AG20443 (cell line): ENCODE data around the gene PLCB1.

Source experiments
- DNase-seq: peaks from one replicate; pipeline ENCODE4 v3.0.0; 2012; ENCODE audit warnings: low spot score, mixed read lengths

Gene PLCB1

DNA sequence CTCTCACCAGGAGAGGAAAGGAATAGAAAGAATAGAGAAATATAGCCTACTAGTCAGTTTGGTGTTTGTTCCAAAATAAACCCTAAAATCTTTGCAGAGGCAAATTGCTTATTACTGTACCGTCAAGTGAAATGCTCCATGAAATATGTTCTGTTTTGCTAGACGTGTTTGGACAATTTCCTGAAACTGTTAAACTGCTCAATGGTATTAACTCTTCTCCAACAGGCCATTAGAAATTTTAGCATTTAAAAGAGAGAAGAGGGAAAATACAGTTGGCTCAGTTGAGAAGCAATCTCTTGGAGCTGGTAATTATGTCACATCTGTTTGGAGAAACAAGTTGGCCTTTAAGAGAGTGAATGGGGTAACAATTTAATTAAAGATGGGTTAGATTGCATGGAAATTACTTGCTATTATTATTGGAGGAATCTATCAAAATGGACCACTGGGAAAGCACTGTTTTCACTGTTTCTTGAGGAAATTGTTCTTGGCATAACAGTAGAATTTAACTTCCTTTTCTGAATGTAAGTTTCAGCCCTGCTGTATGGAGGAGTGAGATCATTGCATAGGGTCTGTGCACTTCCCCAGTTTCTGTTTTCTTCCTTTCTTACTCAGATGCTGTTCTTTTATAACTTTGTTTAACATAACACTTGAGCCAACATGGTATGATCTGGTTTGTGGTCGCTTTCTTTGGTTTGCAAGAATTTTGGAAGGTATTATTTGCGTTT is 373.6 kb downstream of the PLCB1 start:
- DNase-seq = no peak

DNA sequence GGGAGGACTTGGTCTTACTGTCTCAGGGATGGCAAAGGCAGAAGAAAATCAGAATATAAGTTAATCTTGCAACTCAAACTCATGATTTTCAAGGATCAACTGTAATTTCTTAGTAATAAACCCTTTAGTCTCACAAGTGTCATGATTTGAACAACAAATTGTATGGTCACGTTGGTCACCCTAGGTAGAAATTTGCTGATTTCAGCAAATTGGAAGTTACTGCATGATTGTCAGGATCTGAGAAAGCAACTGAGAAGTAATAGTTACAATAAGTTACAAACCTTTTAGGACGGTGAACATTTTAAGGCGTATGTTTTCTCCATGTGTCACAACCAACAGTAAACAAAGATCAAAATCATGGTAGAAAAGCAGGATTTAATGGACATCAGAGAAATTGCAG is 375.2 kb downstream of the PLCB1 start:
- DNase-seq = no peak

DNA sequence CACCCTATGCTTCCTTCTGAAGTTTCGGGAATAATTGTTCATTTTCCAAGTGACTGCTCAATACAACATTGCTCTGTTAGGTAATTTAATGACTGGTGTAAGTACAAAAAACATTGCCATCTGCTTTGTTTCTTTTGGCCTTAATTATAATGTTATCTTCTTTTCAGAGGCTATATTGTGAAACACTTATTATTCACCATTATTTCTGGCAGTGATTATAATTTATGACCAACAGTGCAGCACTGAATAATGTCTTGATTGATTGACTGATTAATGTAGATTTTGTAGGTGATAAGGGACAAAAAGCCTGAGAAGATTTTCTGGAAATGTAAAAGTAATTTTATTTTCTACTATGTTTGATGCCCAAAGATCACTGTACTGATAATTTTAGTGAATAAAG is 377.7 kb downstream of the PLCB1 start:
- peak; percentile 11 for DNase-seq

DNA sequence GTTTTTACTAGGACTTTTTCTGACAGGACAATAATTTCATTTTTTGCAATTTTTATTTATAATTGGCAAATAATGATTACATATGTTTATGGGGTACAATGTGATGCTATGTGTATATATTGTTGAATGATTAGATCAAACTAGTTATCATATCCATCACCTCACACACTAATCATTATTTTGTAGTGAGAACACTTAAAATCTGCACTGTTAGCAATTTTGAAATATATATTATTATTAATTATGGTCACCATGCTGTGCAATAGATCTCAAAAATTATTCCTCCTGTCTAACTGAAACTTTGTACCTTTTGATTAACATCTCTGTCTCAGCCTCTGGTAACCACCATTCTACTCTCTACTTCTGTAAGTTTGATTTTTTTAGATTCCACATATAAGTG is 378.7 kb downstream of the PLCB1 start:
- no peak for DNase-seq

DNA sequence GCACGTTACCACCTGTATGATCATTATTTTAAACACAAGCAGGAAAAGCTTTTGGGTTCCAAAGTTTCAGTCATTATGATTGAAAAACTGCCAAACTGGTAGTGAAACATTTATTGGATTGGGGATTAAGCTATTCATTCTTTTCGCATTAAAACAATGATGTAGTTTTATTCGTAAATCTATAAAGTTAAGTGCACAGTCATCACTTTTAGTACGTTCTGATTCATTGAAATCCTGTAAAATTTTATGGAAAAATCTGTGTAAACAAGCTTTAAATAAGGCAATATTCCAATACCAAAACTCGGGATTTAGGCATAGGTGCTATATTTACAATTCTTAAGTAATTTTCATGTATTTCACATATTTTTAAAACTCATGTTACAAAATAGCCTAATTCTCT is 379.9 kb downstream of the PLCB1 start:
- no peak for DNase-seq

DNA sequence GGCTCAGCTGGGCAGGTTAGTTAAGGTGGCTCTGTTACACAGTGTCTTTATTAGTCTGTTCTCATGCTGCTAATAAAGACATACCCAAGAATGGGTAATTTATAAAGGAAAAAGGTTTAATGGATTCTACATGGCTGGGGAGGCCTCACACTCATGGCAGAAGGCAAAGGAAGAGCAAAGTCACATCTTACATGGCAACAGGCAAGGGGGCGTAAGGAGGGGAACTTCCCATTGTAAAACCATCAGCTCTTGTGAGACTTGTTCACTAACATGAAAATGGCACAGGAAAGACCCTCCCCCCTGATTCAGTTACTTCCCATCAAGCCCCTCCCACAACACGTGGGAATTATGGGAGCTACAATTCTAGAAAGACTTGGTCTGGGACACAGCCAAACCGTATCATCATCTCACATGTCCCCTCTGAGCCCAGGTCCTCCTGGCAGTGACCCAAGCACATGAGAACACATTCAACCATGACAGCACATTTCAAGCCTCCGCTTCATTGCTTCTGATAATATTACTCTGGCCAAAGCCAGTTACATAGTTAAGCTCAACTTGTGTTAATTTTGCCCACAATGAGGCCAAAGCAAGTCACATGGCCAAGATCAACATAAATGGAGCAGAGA is 383.9 kb downstream of the PLCB1 start:
- DNase-seq = no peak

DNA sequence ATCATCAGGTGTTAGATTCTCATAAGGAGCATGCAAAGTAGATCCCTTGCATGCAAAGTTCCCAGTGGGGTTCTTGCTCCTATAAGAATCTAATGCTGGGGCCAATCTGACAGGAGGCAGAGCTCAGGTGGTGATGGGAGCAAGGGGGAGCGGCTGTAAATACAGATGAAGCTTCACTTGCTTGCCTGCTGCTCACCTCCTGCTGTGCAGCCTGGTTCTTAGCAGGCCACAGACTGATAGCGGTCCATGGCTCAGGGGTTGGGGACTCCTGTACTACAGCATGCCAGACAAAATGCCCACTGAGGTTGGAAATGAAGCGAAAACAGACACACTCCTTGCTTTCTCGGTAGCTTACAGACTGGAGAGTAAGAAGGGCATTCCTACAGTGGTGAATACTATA is 386.8 kb downstream of the PLCB1 start:
- no peak for DNase-seq

DNA sequence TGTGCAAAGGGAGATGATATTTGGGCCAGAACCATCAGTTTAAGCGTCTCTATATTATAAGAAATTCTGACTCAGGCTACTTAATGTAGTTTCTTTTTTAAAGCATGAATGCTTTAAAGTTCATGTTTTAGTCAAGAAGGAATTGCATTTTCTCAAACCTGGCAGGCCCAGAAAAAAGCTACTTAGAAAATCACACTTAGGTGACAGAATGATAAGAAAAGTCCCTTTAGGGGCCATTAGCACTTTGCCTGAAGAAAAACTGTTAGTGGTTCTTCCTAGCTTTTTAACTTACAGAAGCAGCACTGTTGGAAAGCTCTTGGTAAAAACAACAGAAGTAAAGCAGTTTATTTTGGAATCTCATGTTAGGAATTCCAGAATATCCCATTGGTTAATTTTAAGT is 387.8 kb downstream of the PLCB1 start:
- DNase-seq = no peak

DNA sequence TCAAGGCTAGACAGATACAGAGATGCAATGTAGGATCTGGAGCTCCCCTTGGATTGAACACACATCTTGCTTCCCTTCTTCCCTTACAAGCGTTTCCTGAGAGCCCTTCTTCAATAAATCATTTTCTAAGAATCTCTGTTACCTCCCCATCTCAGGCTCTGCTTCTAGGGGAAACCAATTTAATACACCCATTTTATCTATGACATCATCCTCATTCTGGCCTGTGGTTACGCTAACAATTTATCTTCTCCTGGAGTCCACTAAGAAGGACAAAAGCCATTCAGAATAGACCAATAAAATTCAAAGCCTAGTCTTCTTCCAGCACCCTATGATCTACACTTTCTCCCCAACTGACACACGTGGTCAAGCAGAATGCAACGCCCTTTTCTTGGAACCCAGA is 390.1 kb downstream of the PLCB1 start:
- no peak for DNase-seq

DNA sequence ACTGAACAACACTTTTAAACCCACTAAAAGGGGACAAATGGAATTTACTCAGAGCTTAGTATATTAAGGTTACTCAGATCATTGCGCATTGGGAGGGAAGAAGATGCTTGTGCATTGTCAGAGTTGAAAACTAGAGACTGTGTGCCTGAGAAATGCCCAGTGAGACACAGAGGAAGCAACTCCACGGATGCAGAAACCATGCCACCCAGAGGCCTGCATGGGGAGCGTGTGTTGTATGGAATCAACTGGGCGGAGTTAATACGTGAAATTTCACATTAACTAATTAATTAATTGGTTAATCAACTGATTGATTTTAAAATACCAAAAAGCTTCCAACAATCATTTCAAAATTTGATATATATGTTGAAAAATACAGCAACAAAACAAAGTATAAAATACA is 391.6 kb downstream of the PLCB1 start:
- DNase-seq = no peak

DNA sequence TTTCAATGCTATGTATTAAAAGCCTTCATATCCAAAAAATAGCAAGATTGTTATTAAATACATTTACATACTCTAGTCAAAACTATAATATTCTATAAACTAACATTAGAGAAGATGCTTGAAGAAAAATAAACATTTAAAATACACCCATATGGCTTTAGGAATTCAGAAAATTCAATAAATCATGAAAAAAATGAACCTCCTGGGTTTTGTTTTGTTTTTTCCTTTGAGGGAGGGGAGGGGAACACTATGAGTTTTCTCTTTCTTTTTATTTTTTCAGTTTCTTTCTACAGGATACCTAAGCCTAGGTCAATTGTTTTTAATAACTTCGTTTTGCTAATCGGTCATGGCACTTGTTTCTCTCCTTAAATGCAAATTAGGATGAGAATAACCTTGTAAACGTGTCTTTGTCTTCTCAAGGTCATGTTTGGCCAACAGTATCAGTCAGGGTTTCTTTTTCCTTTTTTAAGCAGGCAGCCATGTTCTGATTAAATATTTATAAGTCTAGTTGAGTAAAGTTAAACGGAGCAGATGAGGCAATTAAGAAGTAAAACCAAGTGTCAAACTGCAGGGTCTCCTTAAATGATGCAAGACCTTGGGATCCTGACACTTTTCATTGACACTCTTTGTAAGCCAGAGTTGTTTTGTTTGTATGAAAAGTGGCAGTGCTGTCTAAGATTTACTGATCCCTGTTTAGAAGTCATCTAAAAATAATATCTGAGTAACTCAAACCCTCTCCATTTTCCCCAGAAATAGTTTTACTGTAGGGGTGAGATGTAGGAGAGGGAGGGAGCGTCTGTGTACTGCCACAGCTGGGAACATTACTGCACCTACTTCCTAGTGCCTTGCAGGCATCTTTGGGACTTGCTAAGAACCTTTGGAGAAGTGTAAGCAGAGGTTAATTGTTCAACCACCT is 392.3 kb downstream of the PLCB1 start:
- no peak for DNase-seq

DNA sequence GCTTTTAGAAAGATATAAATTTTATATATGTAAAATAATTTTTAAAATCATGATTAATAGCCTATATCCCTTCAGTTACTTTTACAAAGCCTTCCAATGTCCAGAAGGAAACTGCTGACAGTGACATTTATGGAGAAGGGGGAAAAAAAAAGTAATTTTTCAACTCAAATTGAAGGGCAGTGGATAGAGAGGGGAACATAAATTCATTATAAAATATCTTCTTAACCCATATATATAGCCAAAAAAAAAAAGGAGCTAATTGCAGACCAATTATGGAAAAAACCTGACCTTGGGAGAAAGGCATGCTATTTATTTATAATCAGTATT is 392.9 kb downstream of the PLCB1 start:
- DNase-seq = no peak

DNA sequence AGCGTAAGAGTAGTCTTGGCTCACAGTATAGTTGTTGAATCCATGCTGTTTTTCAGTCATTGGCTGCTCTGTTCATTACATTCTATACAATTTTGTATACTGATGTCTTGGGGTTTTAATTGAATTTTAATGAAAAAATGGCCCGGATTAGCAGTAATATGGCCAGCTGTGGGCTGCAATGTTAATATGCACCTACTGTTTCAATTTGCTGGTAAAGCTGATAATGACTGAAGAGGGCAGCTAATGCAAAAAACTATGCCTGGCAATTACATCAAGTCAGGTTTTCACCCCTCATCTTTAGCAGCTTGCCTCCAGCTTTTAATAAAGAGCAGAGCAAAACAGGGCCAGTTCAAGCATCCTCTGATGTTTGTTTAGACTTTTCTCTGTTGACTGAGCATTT is 394.5 kb downstream of the PLCB1 start:
- DNase-seq = no peak

DNA sequence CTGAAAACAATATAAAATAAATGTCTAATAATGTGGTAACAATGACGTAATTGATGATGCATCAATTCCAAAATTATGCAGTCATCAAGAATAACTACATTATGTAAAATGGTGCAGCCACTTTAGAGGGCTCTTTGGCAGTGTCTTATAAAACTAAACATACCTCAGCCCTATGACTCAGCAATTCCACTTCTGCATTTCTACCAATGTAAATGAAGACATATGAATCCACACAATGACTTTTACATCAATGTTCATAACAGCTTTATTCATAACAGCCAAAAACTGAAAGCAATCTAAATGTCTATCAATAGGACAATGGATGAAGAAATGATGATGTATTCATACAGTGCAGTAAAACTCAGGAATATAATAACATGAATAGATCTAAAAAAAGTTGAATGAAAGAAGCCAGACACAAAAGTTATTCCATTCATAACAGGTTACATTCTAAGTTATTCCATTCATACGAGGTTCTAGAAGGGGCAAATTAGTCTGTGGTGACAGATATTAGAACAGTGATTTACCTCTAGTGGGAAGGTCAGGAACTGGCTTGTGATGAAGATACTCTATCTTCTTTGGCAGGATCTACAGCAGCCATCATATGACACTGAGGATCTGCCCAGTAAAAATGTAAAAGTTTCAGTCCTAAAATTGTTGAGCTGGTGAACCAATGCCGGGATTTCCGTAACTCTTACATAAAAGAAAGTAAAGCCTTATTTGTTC is 396.1 kb downstream of the PLCB1 start:
- no peak for DNase-seq

DNA sequence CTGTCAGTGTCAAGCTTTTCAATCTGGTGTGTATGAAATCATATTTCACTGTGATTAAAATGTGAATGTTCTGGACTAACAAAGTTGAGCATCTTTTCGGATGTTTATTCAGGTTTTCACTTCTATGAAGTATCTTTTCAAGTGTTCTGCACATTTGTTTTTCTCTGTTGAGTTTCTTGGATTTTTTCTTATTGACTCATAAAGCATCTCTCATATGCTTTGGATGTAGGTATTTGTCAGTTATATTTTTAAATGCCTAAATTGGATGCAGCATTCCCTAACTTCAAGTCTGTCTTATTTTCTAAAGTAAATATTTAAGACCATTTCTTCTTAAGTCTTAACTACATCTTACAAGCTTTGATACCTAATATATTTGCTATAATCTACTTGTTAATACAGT is 398.0 kb downstream of the PLCB1 start:
- DNase-seq = no peak

DNA sequence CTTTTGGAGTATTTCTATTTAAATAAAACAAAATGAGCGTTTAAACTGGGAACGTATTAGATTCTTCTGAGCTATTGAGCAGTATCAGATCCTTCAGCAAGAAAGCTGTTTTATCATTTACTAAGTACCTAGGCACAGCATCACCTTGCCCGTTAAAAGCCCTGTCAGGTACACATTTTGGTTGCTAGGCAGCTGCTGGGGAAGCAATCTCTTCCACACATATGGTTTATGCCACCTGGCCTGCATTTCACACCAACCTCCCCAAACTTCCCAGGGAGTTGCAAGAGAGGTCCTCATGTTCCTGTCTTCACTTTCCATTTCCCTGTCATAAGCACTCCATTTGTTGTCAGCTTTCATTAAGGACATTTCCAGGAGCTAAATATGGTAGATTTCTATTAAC is 400.1 kb downstream of the PLCB1 start:
- no peak for DNase-seq

DNA sequence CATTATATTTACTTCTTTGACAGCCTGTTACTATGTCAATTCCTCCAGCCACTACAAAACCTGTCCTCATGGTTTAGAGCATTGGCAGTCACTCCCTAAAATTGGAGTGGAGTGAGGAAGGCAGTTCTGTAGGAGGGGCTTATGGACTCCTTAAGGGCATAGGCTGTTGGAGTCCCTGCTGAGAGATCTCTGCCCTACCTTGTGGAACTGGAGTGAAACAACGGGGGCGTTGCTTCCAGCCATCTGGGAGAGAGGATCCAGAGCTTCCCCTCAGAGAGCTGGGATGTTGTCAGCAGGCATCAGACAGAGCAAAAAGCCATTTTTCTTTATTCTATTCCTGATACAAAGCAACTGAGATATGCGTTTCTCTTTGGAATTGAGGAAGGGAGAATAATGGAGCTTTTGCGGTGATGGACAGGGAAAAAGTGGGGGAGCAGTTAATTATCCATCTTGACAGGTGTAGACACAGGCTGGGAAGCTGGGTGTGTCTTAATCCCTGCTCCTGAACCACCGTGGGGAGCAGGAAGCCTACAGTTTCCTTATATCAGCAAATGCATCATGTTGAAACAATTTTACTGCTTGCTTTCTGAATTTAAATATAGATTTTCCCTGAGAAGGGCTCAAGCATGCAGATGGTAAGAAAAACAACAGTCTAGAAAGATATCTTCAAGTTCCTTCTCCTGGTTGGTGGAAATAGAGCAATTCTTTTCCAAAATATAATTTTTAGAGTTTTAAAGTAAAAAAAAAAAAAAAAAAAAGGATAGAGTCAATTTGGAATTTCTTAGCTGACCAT is 402.5 kb downstream of the PLCB1 start:
- no peak for DNase-seq

DNA sequence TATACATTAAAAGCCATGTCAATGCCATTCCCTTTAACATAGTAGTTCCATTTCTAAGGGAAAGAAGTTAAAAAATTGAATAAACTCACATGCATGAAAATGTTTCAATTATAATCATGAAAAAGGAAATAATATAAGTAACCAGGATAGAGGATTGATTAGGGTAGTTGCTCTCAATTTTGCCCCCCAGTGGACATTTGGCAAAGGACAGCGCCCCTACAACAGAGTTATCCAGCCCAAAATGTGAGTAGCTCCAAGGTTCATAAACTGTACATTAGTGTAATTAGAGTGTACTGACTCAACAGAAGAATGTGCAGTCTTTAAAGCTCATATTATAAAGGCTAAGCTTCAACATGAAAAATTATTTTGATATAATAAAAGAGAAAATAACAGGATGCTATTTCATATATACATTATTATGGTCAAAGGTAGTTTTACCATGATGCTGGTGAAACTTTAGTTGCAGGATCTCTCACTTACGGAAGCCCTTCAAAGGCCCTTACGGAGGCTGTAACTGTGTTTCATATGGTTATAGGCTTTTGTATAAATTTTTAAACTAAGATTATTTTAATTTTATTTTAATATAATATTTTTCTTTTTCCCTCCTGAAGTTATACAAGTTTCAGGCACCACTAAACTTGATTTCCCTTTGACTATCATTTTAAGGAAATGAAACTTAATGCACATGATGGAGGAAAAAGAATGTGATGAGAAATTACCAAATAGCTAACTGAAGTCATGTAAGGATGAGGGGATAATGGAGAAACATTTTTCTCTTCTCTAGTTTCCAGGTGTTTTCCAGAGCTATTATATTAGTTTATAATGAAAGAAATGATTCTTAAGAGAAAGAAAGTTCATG is 403.6 kb downstream of the PLCB1 start:
- peak; percentile 22 for DNase-seq

DNA sequence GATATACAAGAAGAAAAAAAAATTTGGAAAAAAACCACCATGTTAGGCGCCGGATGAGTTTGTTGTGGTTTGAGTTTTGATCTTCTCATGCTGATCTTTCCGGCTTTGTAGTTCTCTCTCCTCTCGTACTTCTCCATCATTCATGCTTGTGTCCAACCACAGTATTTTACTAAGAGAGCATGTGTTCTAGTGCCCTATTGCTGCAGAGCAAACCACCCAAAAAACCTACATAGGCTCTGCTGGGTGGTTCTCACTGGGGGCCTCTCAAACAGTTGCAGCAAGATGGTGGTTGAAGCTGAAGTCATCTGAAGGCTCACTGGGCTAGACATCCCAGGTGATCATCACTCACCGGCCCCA is 404.2 kb downstream of the PLCB1 start:
- no peak for DNase-seq

DNA sequence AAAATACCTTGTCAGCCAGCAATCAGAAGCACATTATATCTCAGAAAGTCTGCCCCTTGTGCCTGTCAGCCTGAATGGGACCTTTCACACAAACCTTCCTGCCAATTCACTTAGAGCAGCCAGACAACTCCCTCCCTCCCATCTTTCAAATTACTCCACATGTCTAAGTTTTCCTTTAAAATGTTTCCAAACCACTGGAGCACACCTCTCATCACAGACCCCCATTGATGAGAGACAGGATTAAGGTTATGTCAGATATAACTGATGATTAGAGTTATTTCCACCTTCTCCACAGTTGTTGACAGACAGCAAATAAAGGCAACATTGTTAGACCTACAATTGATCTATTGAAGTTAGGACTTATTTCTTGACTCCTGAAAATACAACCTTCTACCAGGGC is 408.4 kb downstream of the PLCB1 start:
- DNase-seq = no peak

DNA sequence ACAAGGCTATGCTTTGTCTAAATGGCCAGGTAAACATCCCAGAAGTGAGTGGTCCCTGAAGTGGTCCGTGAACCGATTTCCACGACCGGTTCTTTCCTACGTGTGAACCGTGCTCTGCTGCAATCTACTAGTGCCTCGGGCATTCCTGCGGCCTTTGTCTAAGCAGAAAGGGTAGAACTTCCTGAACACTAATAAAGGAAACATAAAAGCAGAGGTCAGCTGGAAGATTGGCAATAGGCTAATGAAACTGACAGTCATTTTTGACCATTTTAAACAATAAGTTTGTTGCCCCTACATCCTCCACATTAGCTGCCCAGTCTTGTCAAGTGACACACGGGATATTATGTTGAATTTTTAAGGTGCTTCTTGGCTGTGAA is 410.0 kb downstream of the PLCB1 start:
- DNase-seq = no peak
